Osteocyte (in vitro differentiated cells): Measurements from ENCODE around the gene GDAP2. TPM values are rescaled to one million over a fixed set of nuclear protein-coding genes. Genes with fewer than 3 reads are reported as not detected.

Experiments
- DNase-seq: peaks from one replicate; pipeline ENCODE4 v3.0.0; 2021; ENCODE audit warnings: mixed read lengths; ENCODE audit not compliant: unreplicated experiment; ENCODE audit errors: extremely low spot score
- H3K27ac Mint-ChIP-seq: one replicate; pipeline ENCODE4 v1.8.0; 2021; ENCODE audit warnings: mild to moderate bottlenecking, mixed read lengths; ENCODE audit not compliant: unreplicated experiment
- H3K27me3 Mint-ChIP-seq: one replicate; pipeline ENCODE4 v1.8.0; 2021; ENCODE audit warnings: mixed read lengths; ENCODE audit not compliant: unreplicated experiment
- H3K36me3 Mint-ChIP-seq: one replicate; pipeline ENCODE4 v1.8.0; 2021; ENCODE audit warnings: mixed read lengths; ENCODE audit not compliant: unreplicated experiment
- H3K4me1 Mint-ChIP-seq: one replicate; pipeline ENCODE4 v1.8.0; 2021; ENCODE audit warnings: mixed read lengths; ENCODE audit not compliant: unreplicated experiment
- H3K4me3 Mint-ChIP-seq: one replicate; pipeline ENCODE4 v1.8.0; 2021; ENCODE audit warnings: mild to moderate bottlenecking, moderate library complexity, mixed read lengths; ENCODE audit not compliant: unreplicated experiment
- H3K9me3 Mint-ChIP-seq: one replicate; pipeline ENCODE4 v1.8.0; 2021; ENCODE audit warnings: mixed read lengths; ENCODE audit not compliant: unreplicated experiment
- CTCF ChIP-seq: fragments of 200-600 bp; sonication (generic); IDR thresholded peaks from 2 replicates; pipeline ENCODE4 v1.5.0; 2021; ENCODE audit warnings: antibody characterized with exemption, mild to moderate bottlenecking, moderate library complexity
- total RNA-seq: library from RNA; stranded (reverse); gene quantifications from 2 replicates; pipeline ENCODE4 v1.2.1, GENCODE V29; 2021

Gene GDAP2
- total RNA-seq, 1 donor from 2014 or later = 22.9 TPM

- no peak for DNase-seq
- H3K4me1 Mint-ChIP-seq = peaks cover 20% of the 10 kb centered on the region
- H3K27me3 Mint-ChIP-seq = no peaks in the 10 kb centered on the region
- no peak overlapping the region for H3K27ac Mint-ChIP-seq
- H3K9me3 Mint-ChIP-seq = no peaks in the 10 kb centered on the region
- no peak for TF ChIP-seq CTCF
- no peak overlapping the region for H3K4me3 Mint-ChIP-seq
- no peaks in the 10 kb centered on the region for H3K36me3 Mint-ChIP-seq
Observed at GRCh38 chr1:117815926-117816325, 113.5 kb downstream of the GDAP2 start.

DNA sequence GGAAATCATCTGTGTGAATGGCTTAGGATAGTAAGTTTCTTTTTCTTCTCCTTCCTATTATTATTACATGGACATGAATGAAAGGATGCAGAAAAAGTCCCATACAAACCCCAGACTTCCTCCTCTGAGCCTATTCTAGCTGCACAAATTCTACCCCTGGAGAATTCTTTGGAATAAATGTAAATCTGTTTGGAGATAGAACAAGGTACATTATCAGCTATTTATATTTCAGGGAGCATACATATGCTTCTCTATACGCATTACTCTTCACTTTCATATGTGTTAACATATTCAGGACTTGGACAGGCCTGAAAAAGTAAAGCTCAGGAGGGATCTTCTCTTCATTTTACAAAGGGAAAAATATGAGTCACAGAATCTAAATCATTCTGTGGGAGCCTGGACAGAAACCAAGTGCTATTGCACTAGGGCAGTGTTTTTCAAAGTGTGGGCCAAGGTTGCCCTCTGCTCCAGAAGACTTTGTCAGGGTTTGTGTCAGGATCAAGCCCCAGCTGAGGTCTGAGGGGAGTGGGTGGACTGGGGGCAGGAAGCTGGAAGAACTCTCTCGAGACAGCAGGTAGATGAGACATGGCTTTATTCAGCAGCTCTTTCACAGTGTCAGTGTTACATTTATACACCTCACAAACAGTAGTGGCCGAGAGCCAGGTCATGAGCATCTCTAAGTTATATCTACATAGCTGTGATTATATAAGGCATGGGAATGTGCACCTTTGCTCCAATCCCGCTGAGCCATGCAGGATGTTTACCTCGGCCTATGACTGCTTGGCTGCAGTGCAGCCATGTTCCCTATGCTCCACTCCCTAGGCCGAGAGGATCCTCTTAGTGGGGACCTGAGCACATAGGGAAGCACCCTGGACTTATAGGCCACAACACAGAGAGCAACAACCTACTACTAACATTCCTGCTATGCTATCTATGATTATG, 114.3 kb downstream of the GDAP2 start:
- H3K9me3 Mint-ChIP-seq = no peaks in the 10 kb centered on the region
- H3K27ac Mint-ChIP-seq = peak overlapping the region; percentile 59
- H3K27me3 Mint-ChIP-seq = no peaks in the 10 kb centered on the region
- H3K4me3 Mint-ChIP-seq = no peak overlapping the region
- no peaks in the 10 kb centered on the region for H3K36me3 Mint-ChIP-seq
- TF ChIP-seq CTCF = no peak
- no peak for DNase-seq
- peaks cover 20% of the 10 kb centered on the region for H3K4me1 Mint-ChIP-seq

Other genes starting within 250 kb of the GDAP2 start
- gene WDR3, start 118 bp upstream of the GDAP2 start, total RNA-seq = 24.0 TPM in 2 replicates